Bone marrow (tissue), 2 donors: ENCODE data around the gene KIAA1614.

Source experiments
- DNase-seq, 2 donors: peaks; one replicate each; lab custom pipeline; 2025; lab: John Stamatoyannopoulos, UW

Gene KIAA1614

GRCh38 chr1:180908074-180908765 is 4.5 kb upstream of the KIAA1614 start:
- DNase-seq: no peak

- no peak for DNase-seq
Observed at GRCh38 chr1:180909005-180909414, 3.7 kb upstream of the KIAA1614 start.

- no peak for DNase-seq
Observed at GRCh38 chr1:180909462-180909976, 3.2 kb upstream of the KIAA1614 start.

GRCh38 chr1:180911640-180912191 is 981 bp upstream of the KIAA1614 start:
- no peak for DNase-seq

- DNase-seq: no peak
Observed at GRCh38 chr1:180912211-180912800, 391 bp upstream of the KIAA1614 start.

GRCh38 chr1:180915426-180915965 is 2.8 kb downstream of the KIAA1614 start:
- DNase-seq: no peak

- DNase-seq: no peak
Observed at GRCh38 chr1:180916012-180916770, 3.5 kb downstream of the KIAA1614 start.

- no peak for DNase-seq
Observed at GRCh38 chr1:180916771-180917170, 4.1 kb downstream of the KIAA1614 start.

- DNase-seq: no peak
Observed at GRCh38 chr1:180917306-180918065, 4.8 kb downstream of the KIAA1614 start.

GRCh38 chr1:180918519-180918918 is 5.8 kb downstream of the KIAA1614 start:
- DNase-seq: no peak

GRCh38 chr1:180919183-180919700 is 6.5 kb downstream of the KIAA1614 start:
- DNase-seq: no peak

GRCh38 chr1:180920193-180920592 is 7.5 kb downstream of the KIAA1614 start:
- no peak for DNase-seq

GRCh38 chr1:180920702-180921101 is 8.0 kb downstream of the KIAA1614 start:
- DNase-seq: no peak

GRCh38 chr1:180921386-180921785 is 8.7 kb downstream of the KIAA1614 start:
- no peak for DNase-seq

GRCh38 chr1:180921891-180922630 is 9.4 kb downstream of the KIAA1614 start:
- no peak for DNase-seq

GRCh38 chr1:180922631-180923015 is 9.9 kb downstream of the KIAA1614 start:
- DNase-seq: no peak

- no peak for DNase-seq
Observed at GRCh38 chr1:180923021-180923841, 10.5 kb downstream of the KIAA1614 start.

- DNase-seq: no peak
Observed at GRCh38 chr1:180923887-180924286, 11.2 kb downstream of the KIAA1614 start.

- no peak for DNase-seq
Observed at GRCh38 chr1:180924939-180925338, 12.2 kb downstream of the KIAA1614 start.
